ENCODE measurements around the gene IKZF4. TPM values are rescaled to one million over a fixed set of nuclear protein-coding genes. Genes with fewer than 3 reads are reported as not detected.

IKZF4 gene
- total RNA-seq, 2 experiments from 2014 or later: 15.8 to 44.9 TPM

- CTCF ChIA-PET: interaction anchor here (0.7 to 3.1 kb wide), 8 partner anchors 20 to 343 kb away, joined by 3 to 9 read pairs (median 3); partner anchors contain the start of gene ZC3H10
- peaks cover 30% of the 10 kb centered on the region for H3K27me3 Mint-ChIP-seq
- H3K36me3 Mint-ChIP-seq: no peaks in the 10 kb centered on the region
- H3K9me3 Mint-ChIP-seq (ENCODE audit: low read depth): no peaks in the 10 kb centered on the region
- peaks cover 16% of the 10 kb centered on the region for H3K4me1 Mint-ChIP-seq
- H3K27ac Mint-ChIP-seq: no peak overlapping the region
- no peak overlapping the region for H3K4me3 Mint-ChIP-seq
- DNase-seq: no peak
- no peak for ATAC-seq
These were observed 60.8 kb downstream of the IKZF4 start for GRCh38 chr12:56081393-56082347.

- Mint-ChIP-seq H3K27ac (no peak overlapping the region), H3K9me3 (ENCODE audit: low read depth) (no peaks in the 10 kb centered on the region), H3K27me3 (peaks cover 30% of the 10 kb centered on the region), H3K36me3 (no peaks in the 10 kb centered on the region), H3K4me1 (peaks cover 16% of the 10 kb centered on the region), H3K4me3 (no peak overlapping the region)
- ATAC-seq (no peak), DNase-seq (no peak)
- CTCF ChIA-PET: interaction anchor here (1.2 to 1.3 kb wide), 2 partner anchors 20 to 36 kb away, joined by 3 read pairs; partner anchors contain the start of gene ZC3H10
These were observed 61.5 kb downstream of the IKZF4 start for GRCh38 chr12:56082382-56082781.

GRCh38 chr12:56082967-56083366 lies 62.1 kb downstream of the IKZF4 start:
- Mint-ChIP-seq H3K36me3 (no peaks in the 10 kb centered on the region), H3K27ac (no peak overlapping the region)
- CTCF ChIA-PET: interaction anchor here (1.2 to 3.5 kb wide), 3 partner anchors 19 to 36 kb away, joined by 3 to 15 read pairs (median 3); partner anchors contain the start of gene ZC3H10

GRCh38 chr12:56084958-56085543 lies 64.2 kb downstream of the IKZF4 start:
- Mint-ChIP-seq H3K36me3 (no peaks in the 10 kb centered on the region), H3K4me1 (peaks cover 8% of the 10 kb centered on the region), H3K9me3 (ENCODE audit: low read depth) (no peaks in the 10 kb centered on the region), H3K27ac (no peak overlapping the region), H3K27me3 (peaks cover 25% of the 10 kb centered on the region), H3K4me3 (no peak overlapping the region)
- DNase-seq: peak; percentile 67
- CTCF ChIA-PET: interaction anchor here (0.7 to 9.0 kb wide), 20 partner anchors 10 to 347 kb away, joined by 3 to 97 read pairs (median 4); partner anchors contain the start of genes PA2G4, RPL41 and ZC3H10
- peak; percentile 64 for ATAC-seq

More at GRCh38 chr12:56082967-56083366, 62.1 kb downstream of the IKZF4 start:
- no peak overlapping the region for H3K4me3 Mint-ChIP-seq
- DNase-seq (no peak), ATAC-seq (no peak)
- H3K27me3 Mint-ChIP-seq: peaks cover 30% of the 10 kb centered on the region
- no peaks in the 10 kb centered on the region for H3K9me3 Mint-ChIP-seq (ENCODE audit: low read depth)
- peaks cover 16% of the 10 kb centered on the region for H3K4me1 Mint-ChIP-seq

GRCh38 chr12:56086096-56086495 lies 65.3 kb downstream of the IKZF4 start:
- Mint-ChIP-seq H3K9me3 (ENCODE audit: low read depth) (no peaks in the 10 kb centered on the region), H3K36me3 (no peaks in the 10 kb centered on the region), H3K4me3 (no peak overlapping the region), H3K27ac (no peak overlapping the region), H3K4me1 (peaks cover 1% of the 10 kb centered on the region), H3K27me3 (peaks cover 17% of the 10 kb centered on the region)
- DNase-seq (no peak), ATAC-seq (no peak)
- CTCF ChIA-PET: interaction anchor here (0.6 to 9.0 kb wide), 10 partner anchors 8 to 152 kb away, joined by 3 to 97 read pairs (median 4); partner anchors contain the start of genes PA2G4 and ZC3H10

GRCh38 chr12:56086608-56087007 lies 65.8 kb downstream of the IKZF4 start:
- H3K9me3 Mint-ChIP-seq (ENCODE audit: low read depth): no peaks in the 10 kb centered on the region
- CTCF ChIA-PET: interaction anchor here (0.6 to 9.0 kb wide), 4 partner anchors 9 to 32 kb away, joined by 3 to 97 read pairs (median 4); partner anchors contain the start of genes PA2G4 and ZC3H10

GRCh38 chr12:56087220-56087619 lies 66.4 kb downstream of the IKZF4 start:
- CTCF ChIA-PET: interaction anchor here (9.0 kb wide), 1 partner anchor 15 kb away, joined by 97 read pairs; the partner anchor contains the start of gene PA2G4
- no peak for ATAC-seq
- no peaks in the 10 kb centered on the region for H3K9me3 Mint-ChIP-seq (ENCODE audit: low read depth)
- H3K36me3 Mint-ChIP-seq: no peaks in the 10 kb centered on the region
- H3K4me3 Mint-ChIP-seq: no peak overlapping the region
- peaks cover 13% of the 10 kb centered on the region for H3K27me3 Mint-ChIP-seq
- no peak for DNase-seq
- H3K27ac Mint-ChIP-seq: no peak overlapping the region
- H3K4me1 Mint-ChIP-seq: peaks cover 1% of the 10 kb centered on the region

More at GRCh38 chr12:56086608-56087007, 65.8 kb downstream of the IKZF4 start:
- Mint-ChIP-seq H3K27ac (no peak overlapping the region), H3K36me3 (no peaks in the 10 kb centered on the region), H3K4me1 (peaks cover 1% of the 10 kb centered on the region), H3K27me3 (peaks cover 13% of the 10 kb centered on the region), H3K4me3 (no peak overlapping the region)
- no peak for ATAC-seq
- DNase-seq: no peak

Other genes with a start within 250 kb of the IKZF4 start
- gene SARNP, start 203.3 kb upstream of the IKZF4 start, total RNA-seq: 10 to 100 TPM; 96.8 to 98.6 TPM
- gene ORMDL2, start 203.0 kb upstream of the IKZF4 start, total RNA-seq: 10 to 100 TPM; 45.8 to 57.2 TPM
- gene DNAJC14, start 191.5 kb upstream of the IKZF4 start, total RNA-seq: 10 to 100 TPM; 33.5 to 38.4 TPM
- gene MMP19, start 178.1 kb upstream of the IKZF4 start, total RNA-seq: not detected
- gene PYM1, start 93.1 kb upstream of the IKZF4 start, total RNA-seq: 10 to 100 TPM; 46.7 to 56.4 TPM
- 100 to 1,000 TPM; 301 to 312 TPM for gene DGKA, start 89.9 kb upstream of the IKZF4 start, total RNA-seq
- under 1 TPM; 0.23 to 0.37 TPM for gene PMEL, start 55.0 kb upstream of the IKZF4 start, total RNA-seq
- gene CDK2, start 54.2 kb upstream of the IKZF4 start, total RNA-seq: 100 to 1,000 TPM; 146 to 158 TPM
- gene RAB5B, start 47.0 kb upstream of the IKZF4 start, total RNA-seq: 10 to 100 TPM; 46.4 to 55.6 TPM
- 10 to 100 TPM in 1 of 2 experiments, 1 to 10 TPM in 1; 2.5 to 14.6 TPM for gene SUOX, start 23.8 kb upstream of the IKZF4 start, total RNA-seq
- gene RPS26, start 20.9 kb downstream of the IKZF4 start, total RNA-seq: 10 to 100 TPM; 27.9 to 42.2 TPM
- gene ERBB3, start 59.1 kb downstream of the IKZF4 start, total RNA-seq: 1 to 10 TPM in 1 of 2 experiments, under 1 TPM in 1; 0.94 to 1.8 TPM
- 100 to 1,000 TPM; 293 to 364 TPM for gene PA2G4, start 83.5 kb downstream of the IKZF4 start, total RNA-seq
- gene RPL41, start 95.6 kb downstream of the IKZF4 start, total RNA-seq: 1,000 to 10,000 TPM; 3,748 to 4,271 TPM
- gene ZC3H10, start 97.2 kb downstream of the IKZF4 start, total RNA-seq: 10 to 100 TPM; 10.3 to 11.7 TPM
- 100 to 1,000 TPM; 225 to 241 TPM for gene ESYT1, start 107.2 kb downstream of the IKZF4 start, total RNA-seq
- 10 to 100 TPM; 67.6 to 85.2 TPM for gene MYL6B, start 131.5 kb downstream of the IKZF4 start, total RNA-seq
- 1,000 to 10,000 TPM; 1,307 to 1,412 TPM for gene MYL6, start 137.3 kb downstream of the IKZF4 start, total RNA-seq
- gene SMARCC2, start 168.4 kb downstream of the IKZF4 start, total RNA-seq: 100 to 1,000 TPM; 147 to 150 TPM
- 10 to 100 TPM; 28.2 to 34.2 TPM for gene RNF41, start 200.9 kb downstream of the IKZF4 start, total RNA-seq
- 10 to 100 TPM; 62.8 to 80.6 TPM for gene NABP2, start 203.3 kb downstream of the IKZF4 start, total RNA-seq
- under 1 TPM; 0.87 to 0.96 TPM for gene SLC39A5, start 209.0 kb downstream of the IKZF4 start, total RNA-seq
- gene ANKRD52, start 237.3 kb downstream of the IKZF4 start, total RNA-seq: 10 to 100 TPM; 66.9 to 68.3 TPM
- 10 to 100 TPM; 16.0 to 17.4 TPM for gene COQ10A, start 245.9 kb downstream of the IKZF4 start, total RNA-seq

Measured in activated CD8-positive, alpha-beta memory T cell treated with anti-CD3 and anti-CD28 coated beads, Interleukin-2, amount 10 ng/mL, durations not matched to agents 7 days and 5 days (primary cell).